CD4-positive, alpha-beta T cell (primary cell): Measurements from ENCODE around the gene WNT1. TPM values are rescaled to one million over a fixed set of nuclear protein-coding genes. Genes with fewer than 3 reads are reported as not detected.

Experiments
- ATAC-seq: fragments of 200-7000 bp; cut with Tn5 transposase; one replicate; pipeline ENCODE4 v1.10.0; 2022; ENCODE audit warnings: mild to moderate bottlenecking; ENCODE audit not compliant: poor library complexity
- CTCF ChIA-PET: fragments of 350-600 bp; sonication (Branson Sonifier 250); formaldehyde crosslinking; loops from one replicate; lab custom pipeline; 2021; ENCODE audit warnings: antibody characterized with exemption, inconsistent platforms; lab: Charles Lee
- POLR2A ChIA-PET: fragments of 350-600 bp; sonication (Branson Sonifier 250); formaldehyde crosslinking; loops from one replicate; lab custom pipeline; 2021; ENCODE audit warnings: antibody characterized with exemption, inconsistent platforms; lab: Charles Lee
- DNase-seq, 14 experiments: peaks; one replicate each; pipeline ENCODE4 v3.0.0-alpha.2; 2013 to 2020; ENCODE audit warnings: mixed read lengths in 2 of 14
- H3K27ac ChIP-seq, 2 donors: one replicate each; pipeline versions ENCODE4 v1.5.1 to v1.7.0; 2013; ENCODE audit warnings: low read length in 2 of 2, low read depth in 1 of 2, mild to moderate bottlenecking in 1 of 2
- H3K27me3 ChIP-seq, 2 experiments: 1 replicate in 1 of 2; 2 replicates in 1 of 2; pipeline versions ENCODE4 v1.6.1 to v1.7.0; 2013; ENCODE audit warnings: low read length in 2 of 2, control low read depth in 1 of 2, mild to moderate bottlenecking in 1 of 2, moderate library complexity in 1 of 2; ENCODE audit not compliant: insufficient read depth in 2 of 2, control insufficient read depth in 1 of 2
- H3K36me3 ChIP-seq: one replicate; pipeline ENCODE4 v1.6.1; 2013; ENCODE audit warnings: low read length, control low read depth; ENCODE audit not compliant: insufficient read depth
- H3K4me1 ChIP-seq: one replicate; pipeline ENCODE4 v1.6.1; 2013; ENCODE audit warnings: low read length, control low read depth; ENCODE audit not compliant: insufficient read depth
- H3K4me3 ChIP-seq: one replicate; pipeline ENCODE4 v1.5.1; 2013; ENCODE audit warnings: mild to moderate bottlenecking, low read length, moderate library complexity
- H3K9me3 ChIP-seq, 2 experiments: 1 replicate in 1 of 2; 2 replicates in 1 of 2; pipeline versions ENCODE4 v1.6.1 to v1.7.0; 2013; ENCODE audit warnings: low read length in 2 of 2, mild to moderate bottlenecking in 2 of 2, control low read depth in 1 of 2, moderate library complexity in 1 of 2; ENCODE audit not compliant: control insufficient read depth in 1 of 2, insufficient read depth in 1 of 2
- H3K27ac Mint-ChIP-seq: one replicate; pipeline ENCODE4 v1.8.0; 2020; ENCODE audit warnings: mixed read lengths
- H3K27me3 Mint-ChIP-seq: one replicate; pipeline ENCODE4 v1.8.0; 2021; ENCODE audit warnings: mixed read lengths
- H3K36me3 Mint-ChIP-seq: one replicate; pipeline ENCODE4 v1.8.0; 2021; ENCODE audit warnings: low read depth, mixed read lengths
- H3K4me1 Mint-ChIP-seq: one replicate; pipeline ENCODE4 v1.8.0; 2021; ENCODE audit warnings: low read depth, mixed read lengths
- H3K4me3 Mint-ChIP-seq: one replicate; pipeline ENCODE4 v1.8.0; 2020; ENCODE audit warnings: mild to moderate bottlenecking, mixed read lengths
- H3K9me3 Mint-ChIP-seq: one replicate; pipeline ENCODE4 v1.8.0; 2020; ENCODE audit warnings: mixed read lengths
- CTCF ChIP-seq: fragments of 200-600 bp; IDR thresholded peaks from one replicate; pipeline ENCODE4 v1.8.0; 2022; ENCODE audit warnings: antibody characterized with exemption, mild to moderate bottlenecking
- intact Hi-C, 2 experiments: fragments of 100-400 bp; cut with DNase I in 1 of 2; cut with micrococcal nuclease in 1 of 2; formaldehyde crosslinking; loops; one replicate each; pipeline versions ENCODE4 v1.15.1 to v1.9.0; 2023 to 2025; cut with DNase I, micrococcal nuclease
- total RNA-seq, 174 experiments: library from RNA in 2 of 174; stranded (reverse) in 2 of 174; gene quantifications; one replicate each; pipeline ENCODE4 v1.2.3 and lab custom pipeline; 2021 to 2026

The WNT1 gene
- total RNA-seq, 2 experiments from 2014 or later, result 1.8 to 2.7 TPM

DNA sequence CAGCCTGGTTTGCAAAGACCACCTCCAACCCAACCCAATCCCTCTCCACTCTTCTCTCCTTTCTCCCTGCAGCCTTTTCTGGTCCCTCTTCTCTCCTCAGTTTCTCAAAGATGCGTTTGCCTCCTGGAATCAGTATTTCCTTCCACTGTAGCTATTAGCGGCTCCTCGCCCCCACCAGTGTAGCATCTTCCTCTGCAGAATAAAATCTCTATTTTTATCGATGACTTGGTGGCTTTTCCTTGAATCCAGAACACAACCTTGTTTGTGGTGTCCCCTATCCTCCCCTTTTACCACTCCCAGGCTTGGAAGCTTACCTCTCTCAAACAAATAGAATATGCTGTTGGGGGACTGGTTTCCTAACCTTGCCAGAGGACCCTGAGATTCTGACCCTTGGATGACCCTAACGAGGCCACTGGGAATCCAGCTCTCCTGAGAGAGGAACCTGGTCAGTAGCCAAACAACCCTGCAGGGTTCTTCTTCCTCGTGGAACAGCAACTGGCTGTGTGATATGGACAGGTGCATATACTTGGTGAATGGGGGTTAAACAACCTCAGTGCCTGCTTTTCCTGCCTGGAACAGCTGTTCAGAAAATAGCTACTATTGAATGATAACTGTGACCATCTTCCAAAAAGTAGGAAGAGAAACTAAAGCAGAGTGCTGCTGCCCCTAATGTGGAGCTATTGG lies 4.4 kb downstream of the WNT1 start:
- no peak overlapping the region for H3K27ac ChIP-seq
- CTCF ChIA-PET, result interaction anchor here (0.6 to 2.1 kb wide), 5 partner anchors 10 to 1770 kb away, joined by 3 to 10 read pairs (median 4); a partner anchor contains a TSS
- H3K36me3 ChIP-seq, result no peaks in the 10 kb centered on the region
- no peak overlapping the region for H3K4me3 ChIP-seq
- intact Hi-C loops, result no loop called here
- Mint-ChIP-seq H3K4me3 (peak overlapping the region; percentile 72), H3K9me3 (no peaks in the 10 kb centered on the region), H3K27ac (peak overlapping the region; percentile 82), H3K36me3 (no peaks in the 10 kb centered on the region), H3K27me3 (peaks cover 42% of the 10 kb centered on the region), H3K4me1 (peaks cover 45% of the 10 kb centered on the region)
- peaks cover 10 to 26% of the 10 kb centered on the region in 2 experiments for H3K27me3 ChIP-seq
- ATAC-seq, result no peak
- peaks cover 0 to 3% of the 10 kb centered on the region in 2 experiments for H3K9me3 ChIP-seq
- TF ChIP-seq CTCF, result no peak
- POLR2A ChIA-PET, result interaction anchor here (0.8 to 5.4 kb wide), 4 partner anchors 10 to 130 kb away, joined by 3 to 38 read pairs (median 6); partner anchors contain the start of genes DDX23 and FKBP11
- H3K4me1 ChIP-seq, result peaks cover 48% of the 10 kb centered on the region
- DNase-seq, result no peak

DNA sequence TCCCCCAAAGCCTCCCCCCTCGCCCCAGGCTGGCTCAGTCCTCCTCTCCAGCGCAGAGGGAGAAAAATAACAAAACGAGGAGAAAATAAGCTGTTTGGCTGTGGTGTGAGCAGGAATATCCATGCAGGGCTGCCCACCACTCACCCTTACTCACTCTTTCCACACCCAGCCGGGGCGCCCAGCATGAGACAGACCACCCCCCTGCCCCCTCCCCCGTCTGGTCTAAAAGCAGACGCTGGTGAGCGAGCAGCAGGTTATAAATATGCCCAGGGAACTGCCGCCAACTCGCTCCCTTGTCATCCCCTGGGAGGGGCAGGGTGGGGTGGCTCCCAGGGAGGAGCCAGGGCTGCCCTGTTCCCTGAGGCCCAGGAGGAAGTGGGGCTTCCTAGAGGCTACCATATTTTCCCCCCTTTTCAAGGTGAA lies 7.4 kb downstream of the WNT1 start:
- H3K4me3 ChIP-seq, result no peak overlapping the region
- Mint-ChIP-seq H3K9me3 (no peaks in the 10 kb centered on the region), H3K27ac (no peak overlapping the region), H3K36me3 (no peaks in the 10 kb centered on the region), H3K27me3 (peaks cover 51% of the 10 kb centered on the region), H3K4me1 (peaks cover 27% of the 10 kb centered on the region), H3K4me3 (no peak overlapping the region)
- DNase-seq, result no peak
- peaks cover 25% of the 10 kb centered on the region for H3K4me1 ChIP-seq
- intact Hi-C loops, result loop anchor here in 1 of 2 experiments (5.0 kb wide), 1 partner anchor 83 kb away; a partner anchor contains a TSS
- H3K36me3 ChIP-seq, result no peaks in the 10 kb centered on the region
- no peak for ATAC-seq
- peaks cover 0 to 23% of the 10 kb centered on the region in 2 experiments for H3K27me3 ChIP-seq
- POLR2A ChIA-PET, result no interaction called here
- peaks cover 0 to 3% of the 10 kb centered on the region in 2 experiments for H3K9me3 ChIP-seq
- H3K27ac ChIP-seq, result no peak overlapping the region
- CTCF ChIA-PET, result interaction anchor here (1.0 kb wide), 1 partner anchor 30 kb away, joined by 3 read pairs; no protein-coding TSS in a partner anchor
- TF ChIP-seq CTCF, result no peak

- CTCF ChIA-PET, result interaction anchor here (1.0 kb wide), 1 partner anchor 30 kb away, joined by 3 read pairs; no protein-coding TSS in a partner anchor
- ATAC-seq, result no peak
- intact Hi-C loops, result loop anchor here in 1 of 2 experiments (5.0 kb wide), 1 partner anchor 84 kb away; a partner anchor contains a TSS
- H3K27ac ChIP-seq, result no peak overlapping the region
- H3K9me3 Mint-ChIP-seq, result no peaks in the 10 kb centered on the region
- no peaks in the 10 kb centered on the region for H3K36me3 Mint-ChIP-seq
- peaks cover 23% of the 10 kb centered on the region for H3K4me1 Mint-ChIP-seq
- DNase-seq, result no peak
- POLR2A ChIA-PET, result no interaction called here
- peaks cover 0 to 1% of the 10 kb centered on the region in 2 experiments for H3K9me3 ChIP-seq
- no peak for TF ChIP-seq CTCF
- no peaks in the 10 kb centered on the region for H3K36me3 ChIP-seq
- H3K27me3 ChIP-seq, result peaks cover 0 to 23% of the 10 kb centered on the region in 2 experiments
- H3K4me1 ChIP-seq, result peaks cover 21% of the 10 kb centered on the region
- H3K27me3 Mint-ChIP-seq, result peaks cover 55% of the 10 kb centered on the region
- no peak overlapping the region for H3K27ac Mint-ChIP-seq
- no peak overlapping the region for H3K4me3 ChIP-seq
- no peak overlapping the region for H3K4me3 Mint-ChIP-seq
These were observed 7.8 kb downstream of the WNT1 start for GRCh38 chr12:48985901-48986300.
